OCI-LY3 (cell line): ENCODE results near the gene ZC3H6.

ENCODE experiments used
- H2AFZ ChIP-seq: fragments of 200-600, 300-600 bp; shearing (Covaris generic); 2 replicates; pipeline ENCODE4 v1.6.0; 2014; ENCODE audit warnings: antibody characterized with exemption, low read depth, low read length
- H3K27ac ChIP-seq: fragments of 200-600, 300-600 bp; sonication (generic); 2 replicates; pipeline ENCODE4 v1.5.1; 2014; ENCODE audit warnings: mild to moderate bottlenecking, low read length, moderate library complexity, mixed read lengths
- H3K27me3 ChIP-seq: fragments of 200-600, 300-600 bp; sonication (generic); 2 replicates; pipeline ENCODE4 v1.6.1; 2014; ENCODE audit warnings: low read depth, low read length, mixed read lengths
- H3K36me3 ChIP-seq: fragments of 200-600, 300-600 bp; sonication (generic); replicated peaks from 2 replicates; pipeline ENCODE3; 2014; ENCODE audit warnings: low read depth, low read length, mixed read lengths
- H3K4me1 ChIP-seq: fragments of 300-600, 200-600 bp; sonication (generic); 2 replicates; pipeline ENCODE4 v1.6.1; 2014; ENCODE audit warnings: low read length, mixed read lengths
- H3K4me2 ChIP-seq: fragments of 200-600, 300-600 bp; sonication (generic); 2 replicates; pipeline ENCODE4 v1.6.1; 2014; ENCODE audit warnings: low read length, mixed read lengths
- H3K4me3 ChIP-seq: fragments of 300-600, 200-600 bp; sonication (generic); 2 replicates; pipeline ENCODE4 v1.5.1; 2014; ENCODE audit warnings: antibody characterized with exemption, mild to moderate bottlenecking, low read length, moderate library complexity
- H3K79me2 ChIP-seq: fragments of 300-600, 200-600 bp; shearing (Covaris generic); 2 replicates; pipeline ENCODE4 v1.6.1; 2014; ENCODE audit warnings: mild to moderate bottlenecking, low read length, mixed read lengths
- H3K9ac ChIP-seq: fragments of 300-600, 200-600 bp; shearing (Covaris generic); 2 replicates; pipeline ENCODE4 v1.6.0; 2014; ENCODE audit warnings: mild to moderate bottlenecking, low read length, moderate library complexity
- H3K9me3 ChIP-seq: fragments of 200-600, 300-600 bp; shearing (Covaris generic); 2 replicates; pipeline ENCODE4 v1.6.1; 2014; ENCODE audit warnings: low read length, mixed read lengths; ENCODE audit not compliant: insufficient read depth
- H4K20me1 ChIP-seq: fragments of 200-600, 300-600 bp; sonication (generic); 2 replicates; pipeline ENCODE4 v1.6.1; 2016; ENCODE audit warnings: low read length, mixed read lengths; ENCODE audit not compliant: insufficient read depth
- EZH2phosphoT487 ChIP-seq: fragments of 200-600 bp; shearing (Covaris generic); IDR thresholded peaks from 2 replicates; pipeline ENCODE4 v1.6.1; 2018; ENCODE audit warnings: antibody characterized with exemption, mixed run types, low read depth
- TF ChIP-seq, protein P1 (sequence below): fragments of 200-600, 300-600 bp; sonication (generic); IDR thresholded peaks from 2 replicates; pipeline ENCODE4 v1.5.1; 2014; ENCODE audit warnings: antibody characterized with exemption, low read length, low read depth

ZC3H6 gene, protein sequence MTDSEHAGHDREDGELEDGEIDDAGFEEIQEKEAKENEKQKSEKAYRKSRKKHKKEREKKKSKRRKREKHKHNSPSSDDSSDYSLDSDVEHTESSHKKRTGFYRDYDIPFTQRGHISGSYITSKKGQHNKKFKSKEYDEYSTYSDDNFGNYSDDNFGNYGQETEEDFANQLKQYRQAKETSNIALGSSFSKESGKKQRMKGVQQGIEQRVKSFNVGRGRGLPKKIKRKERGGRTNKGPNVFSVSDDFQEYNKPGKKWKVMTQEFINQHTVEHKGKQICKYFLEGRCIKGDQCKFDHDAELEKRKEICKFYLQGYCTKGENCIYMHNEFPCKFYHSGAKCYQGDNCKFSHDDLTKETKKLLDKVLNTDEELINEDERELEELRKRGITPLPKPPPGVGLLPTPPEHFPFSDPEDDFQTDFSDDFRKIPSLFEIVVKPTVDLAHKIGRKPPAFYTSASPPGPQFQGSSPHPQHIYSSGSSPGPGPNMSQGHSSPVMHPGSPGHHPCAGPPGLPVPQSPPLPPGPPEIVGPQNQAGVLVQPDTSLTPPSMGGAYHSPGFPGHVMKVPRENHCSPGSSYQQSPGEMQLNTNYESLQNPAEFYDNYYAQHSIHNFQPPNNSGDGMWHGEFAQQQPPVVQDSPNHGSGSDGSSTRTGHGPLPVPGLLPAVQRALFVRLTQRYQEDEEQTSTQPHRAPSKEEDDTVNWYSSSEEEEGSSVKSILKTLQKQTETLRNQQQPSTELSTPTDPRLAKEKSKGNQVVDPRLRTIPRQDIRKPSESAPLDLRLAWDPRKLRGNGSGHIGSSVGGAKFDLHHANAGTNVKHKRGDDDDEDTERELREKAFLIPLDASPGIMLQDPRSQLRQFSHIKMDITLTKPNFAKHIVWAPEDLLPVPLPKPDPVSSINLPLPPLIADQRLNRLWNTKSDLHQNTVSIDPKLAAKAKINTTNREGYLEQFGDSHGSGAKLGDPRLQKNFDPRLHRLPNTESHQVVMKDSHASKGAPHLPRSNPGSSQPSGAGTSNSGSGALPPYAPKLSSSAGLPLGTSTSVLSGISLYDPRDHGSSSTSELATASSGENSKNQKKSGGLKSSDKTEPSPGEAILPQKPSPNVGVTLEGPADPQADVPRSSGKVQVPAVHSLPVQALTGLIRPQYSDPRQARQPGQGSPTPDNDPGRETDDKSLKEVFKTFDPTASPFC

DNA sequence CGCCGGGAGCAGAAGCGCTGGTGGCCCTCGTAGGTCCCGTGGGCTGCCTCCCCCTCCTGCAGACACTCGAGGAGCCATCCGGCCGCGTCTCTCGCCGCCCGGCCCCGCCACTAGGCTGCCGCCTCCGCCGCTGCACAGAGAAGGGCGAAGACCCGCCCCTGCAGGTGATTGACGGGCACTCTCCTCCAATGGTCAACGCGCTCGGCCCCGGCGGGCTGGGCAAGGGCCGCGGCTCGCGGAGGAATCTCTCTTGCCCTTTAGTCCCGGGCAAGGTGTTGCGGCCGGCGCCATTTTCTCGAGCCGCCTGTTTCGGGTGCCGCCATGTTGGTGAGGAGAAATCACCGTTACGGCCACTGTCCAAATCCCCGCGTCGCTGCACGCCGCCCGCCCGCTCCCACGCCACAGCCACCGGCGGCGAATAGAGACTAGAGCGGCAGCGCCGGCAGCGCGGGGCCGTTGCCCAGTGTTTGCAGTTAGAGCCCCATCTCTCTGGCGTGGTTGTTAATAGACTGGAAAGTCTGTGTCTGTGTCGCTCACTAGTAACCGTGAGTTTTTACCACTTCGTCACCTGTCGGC, at the start of gene ZC3H6:
ZC3H6 (plus strand) TSS at position 287 of the 576 bp plus-strand sequence. CDS start 398 bp downstream, outside the sequence.
- Histone ChIP-seq H2AFZ (peak within 1 kb of the TSS; percentile 79; the same call in 1 of the 2 replicates), H3K36me3 (no peaks in the 10 kb centered on the region), H4K20me1 (no peaks in the 10 kb centered on the region), H3K27me3 (no peaks in the 10 kb centered on the region), H3K4me2 (peak within 1 kb of the TSS; percentile 75), H3K9ac (peak within 1 kb of the TSS; percentile 100), H3K9me3 (no peaks in the 10 kb centered on the region), H3K4me3 (peak within 1 kb of the TSS; percentile 98), H3K27ac (peak within 1 kb of the TSS; percentile 97), H3K4me1 (peaks cover 8% of the 10 kb centered on the region), H3K79me2 (peaks cover 14% of the 10 kb centered on the region)
- TF ChIP-seq, protein P1, sequence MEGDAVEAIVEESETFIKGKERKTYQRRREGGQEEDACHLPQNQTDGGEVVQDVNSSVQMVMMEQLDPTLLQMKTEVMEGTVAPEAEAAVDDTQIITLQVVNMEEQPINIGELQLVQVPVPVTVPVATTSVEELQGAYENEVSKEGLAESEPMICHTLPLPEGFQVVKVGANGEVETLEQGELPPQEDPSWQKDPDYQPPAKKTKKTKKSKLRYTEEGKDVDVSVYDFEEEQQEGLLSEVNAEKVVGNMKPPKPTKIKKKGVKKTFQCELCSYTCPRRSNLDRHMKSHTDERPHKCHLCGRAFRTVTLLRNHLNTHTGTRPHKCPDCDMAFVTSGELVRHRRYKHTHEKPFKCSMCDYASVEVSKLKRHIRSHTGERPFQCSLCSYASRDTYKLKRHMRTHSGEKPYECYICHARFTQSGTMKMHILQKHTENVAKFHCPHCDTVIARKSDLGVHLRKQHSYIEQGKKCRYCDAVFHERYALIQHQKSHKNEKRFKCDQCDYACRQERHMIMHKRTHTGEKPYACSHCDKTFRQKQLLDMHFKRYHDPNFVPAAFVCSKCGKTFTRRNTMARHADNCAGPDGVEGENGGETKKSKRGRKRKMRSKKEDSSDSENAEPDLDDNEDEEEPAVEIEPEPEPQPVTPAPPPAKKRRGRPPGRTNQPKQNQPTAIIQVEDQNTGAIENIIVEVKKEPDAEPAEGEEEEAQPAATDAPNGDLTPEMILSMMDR = no peak
- TF ChIP-seq EZH2phosphoT487 = no peak

DNA sequence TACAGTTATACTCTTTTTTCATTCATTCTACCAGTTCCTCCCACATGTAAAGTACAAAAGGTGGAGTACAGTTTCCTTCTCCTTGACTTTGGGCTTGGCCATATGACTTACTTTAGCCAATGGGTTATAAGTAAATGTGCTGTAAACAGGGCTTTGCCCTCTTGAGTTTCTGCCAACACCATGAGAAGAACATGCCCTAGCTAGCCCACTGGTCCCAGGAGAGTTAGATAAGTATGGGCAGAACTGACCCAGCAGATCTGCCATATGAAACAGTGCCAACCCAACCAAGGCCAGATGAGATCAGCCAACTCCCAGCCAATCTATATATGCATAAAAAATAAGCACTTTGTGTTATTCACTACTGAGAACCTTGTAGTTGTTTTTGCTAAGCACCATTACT, 46.0 kb upstream of the ZC3H6 start:
- Histone ChIP-seq H3K9me3 (no peaks in the 10 kb centered on the region), H3K27me3 (no peaks in the 10 kb centered on the region), H3K4me2 (no peak overlapping the region), H2AFZ (no peak overlapping the region), H3K4me3 (no peak overlapping the region), H4K20me1 (no peaks in the 10 kb centered on the region), H3K4me1 (no peaks in the 10 kb centered on the region), H3K36me3 (peaks cover 31% of the 10 kb centered on the region), H3K9ac (no peak overlapping the region), H3K79me2 (no peaks in the 10 kb centered on the region), H3K27ac (no peak overlapping the region)
- TF ChIP-seq, protein P1 = no peak
- no peak for TF ChIP-seq EZH2phosphoT487

DNA sequence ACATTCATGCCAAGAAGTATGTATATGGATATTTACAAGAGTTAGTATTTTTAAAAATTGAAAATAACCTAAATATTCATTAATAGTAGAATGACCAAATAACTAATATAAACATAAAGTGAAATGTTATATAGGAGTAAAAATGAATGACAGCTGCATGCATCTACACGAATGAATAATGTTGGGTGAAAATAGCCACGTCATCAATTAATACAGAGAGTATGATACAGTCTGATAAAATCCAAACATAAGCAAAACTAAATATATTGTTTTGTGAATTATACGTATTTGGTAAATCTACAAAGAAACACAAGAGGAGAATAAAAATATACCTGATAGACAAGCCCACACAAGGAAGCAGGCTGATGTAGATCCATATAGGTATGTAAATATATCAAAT, 45.0 kb upstream of the ZC3H6 start:
- no peaks in the 10 kb centered on the region for H4K20me1 ChIP-seq
- H3K9me3 ChIP-seq = no peaks in the 10 kb centered on the region
- H2AFZ ChIP-seq = no peak overlapping the region
- TF ChIP-seq EZH2phosphoT487 = no peak
- TF ChIP-seq, protein P1 = no peak
- H3K4me3 ChIP-seq = no peak overlapping the region
- peaks cover 28% of the 10 kb centered on the region for H3K36me3 ChIP-seq
- no peaks in the 10 kb centered on the region for H3K79me2 ChIP-seq
- H3K27me3 ChIP-seq = no peaks in the 10 kb centered on the region
- H3K4me2 ChIP-seq = no peak overlapping the region
- H3K4me1 ChIP-seq = no peaks in the 10 kb centered on the region
- H3K9ac ChIP-seq = no peak overlapping the region
- no peak overlapping the region for H3K27ac ChIP-seq
